Measurements from ENCODE around the gene CD3D.

DNA sequence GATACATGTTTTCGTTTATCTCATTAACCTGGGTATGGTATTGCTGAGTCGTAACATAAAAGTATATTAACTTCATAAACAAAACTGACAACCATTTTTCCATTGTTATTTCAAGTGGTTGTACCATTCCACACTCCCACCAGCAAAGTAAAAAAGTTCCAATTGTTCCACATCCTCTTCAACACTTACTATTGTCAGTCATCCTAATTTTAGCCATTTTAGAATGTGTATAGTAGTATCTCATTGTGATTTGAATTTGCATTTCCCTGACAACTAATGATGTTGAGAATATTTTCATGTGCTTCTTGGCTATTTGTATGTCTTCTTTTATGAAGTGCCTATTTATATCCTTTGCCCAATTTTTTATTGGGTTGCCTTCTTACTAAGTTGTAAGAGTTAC lies 48.5 kb downstream of the CD3D start:
- TF ChIP-seq POLR2AphosphoS5 (IDR thresholded peaks at IDR 0.05) (no peak), EZH2 (IDR thresholded peaks at IDR 0.05; ENCODE audit: borderline replicate concordance, insufficient read depth, low read length, poor library complexity, severe bottlenecking) (no peak), RAD21 (conservative IDR thresholded peaks at IDR 0.05) (no peak), MXI1 (conservative IDR thresholded peaks at IDR 0.05; ENCODE audit: poor library complexity, severe bottlenecking) (no peak), TAF1 (IDR thresholded peaks at IDR 0.05; ENCODE audit: low read depth) (no peak)
- TF ChIP-seq, protein P1, sequence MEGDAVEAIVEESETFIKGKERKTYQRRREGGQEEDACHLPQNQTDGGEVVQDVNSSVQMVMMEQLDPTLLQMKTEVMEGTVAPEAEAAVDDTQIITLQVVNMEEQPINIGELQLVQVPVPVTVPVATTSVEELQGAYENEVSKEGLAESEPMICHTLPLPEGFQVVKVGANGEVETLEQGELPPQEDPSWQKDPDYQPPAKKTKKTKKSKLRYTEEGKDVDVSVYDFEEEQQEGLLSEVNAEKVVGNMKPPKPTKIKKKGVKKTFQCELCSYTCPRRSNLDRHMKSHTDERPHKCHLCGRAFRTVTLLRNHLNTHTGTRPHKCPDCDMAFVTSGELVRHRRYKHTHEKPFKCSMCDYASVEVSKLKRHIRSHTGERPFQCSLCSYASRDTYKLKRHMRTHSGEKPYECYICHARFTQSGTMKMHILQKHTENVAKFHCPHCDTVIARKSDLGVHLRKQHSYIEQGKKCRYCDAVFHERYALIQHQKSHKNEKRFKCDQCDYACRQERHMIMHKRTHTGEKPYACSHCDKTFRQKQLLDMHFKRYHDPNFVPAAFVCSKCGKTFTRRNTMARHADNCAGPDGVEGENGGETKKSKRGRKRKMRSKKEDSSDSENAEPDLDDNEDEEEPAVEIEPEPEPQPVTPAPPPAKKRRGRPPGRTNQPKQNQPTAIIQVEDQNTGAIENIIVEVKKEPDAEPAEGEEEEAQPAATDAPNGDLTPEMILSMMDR (IDR thresholded peaks at IDR 0.05; ENCODE audit: poor library complexity, severe bottlenecking) = no peak
- TF ChIP-seq, protein P2, sequence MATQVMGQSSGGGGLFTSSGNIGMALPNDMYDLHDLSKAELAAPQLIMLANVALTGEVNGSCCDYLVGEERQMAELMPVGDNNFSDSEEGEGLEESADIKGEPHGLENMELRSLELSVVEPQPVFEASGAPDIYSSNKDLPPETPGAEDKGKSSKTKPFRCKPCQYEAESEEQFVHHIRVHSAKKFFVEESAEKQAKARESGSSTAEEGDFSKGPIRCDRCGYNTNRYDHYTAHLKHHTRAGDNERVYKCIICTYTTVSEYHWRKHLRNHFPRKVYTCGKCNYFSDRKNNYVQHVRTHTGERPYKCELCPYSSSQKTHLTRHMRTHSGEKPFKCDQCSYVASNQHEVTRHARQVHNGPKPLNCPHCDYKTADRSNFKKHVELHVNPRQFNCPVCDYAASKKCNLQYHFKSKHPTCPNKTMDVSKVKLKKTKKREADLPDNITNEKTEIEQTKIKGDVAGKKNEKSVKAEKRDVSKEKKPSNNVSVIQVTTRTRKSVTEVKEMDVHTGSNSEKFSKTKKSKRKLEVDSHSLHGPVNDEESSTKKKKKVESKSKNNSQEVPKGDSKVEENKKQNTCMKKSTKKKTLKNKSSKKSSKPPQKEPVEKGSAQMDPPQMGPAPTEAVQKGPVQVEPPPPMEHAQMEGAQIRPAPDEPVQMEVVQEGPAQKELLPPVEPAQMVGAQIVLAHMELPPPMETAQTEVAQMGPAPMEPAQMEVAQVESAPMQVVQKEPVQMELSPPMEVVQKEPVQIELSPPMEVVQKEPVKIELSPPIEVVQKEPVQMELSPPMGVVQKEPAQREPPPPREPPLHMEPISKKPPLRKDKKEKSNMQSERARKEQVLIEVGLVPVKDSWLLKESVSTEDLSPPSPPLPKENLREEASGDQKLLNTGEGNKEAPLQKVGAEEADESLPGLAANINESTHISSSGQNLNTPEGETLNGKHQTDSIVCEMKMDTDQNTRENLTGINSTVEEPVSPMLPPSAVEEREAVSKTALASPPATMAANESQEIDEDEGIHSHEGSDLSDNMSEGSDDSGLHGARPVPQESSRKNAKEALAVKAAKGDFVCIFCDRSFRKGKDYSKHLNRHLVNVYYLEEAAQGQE (IDR thresholded peaks at IDR 0.05; ENCODE audit: borderline replicate concordance) = no peak
